ENCODE data around the gene ENPP7.
A peak's percentile ranks its signal among the peaks of the same experiment; 100 is the strongest.

ENPP7 gene

GRCh38 chr17:79732804-79733691 lies 2.3 kb downstream of the ENPP7 start:
- peak; percentile 52 to 67 for DNase-seq

- DNase-seq: no peak
These were observed 2.9 kb downstream of the ENPP7 start for GRCh38 chr17:79733692-79734070.

GRCh38 chr17:79735096-79735495 lies 4.4 kb downstream of the ENPP7 start:
- DNase-seq: no peak

- DNase-seq: no peak
These were observed 6.5 kb downstream of the ENPP7 start for GRCh38 chr17:79737046-79737921.

- DNase-seq: no peak
These were observed 7.3 kb downstream of the ENPP7 start for GRCh38 chr17:79737922-79738578.

GRCh38 chr17:79738643-79739042 lies 7.9 kb downstream of the ENPP7 start:
- DNase-seq: no peak

- no peak for DNase-seq
These were observed 8.7 kb downstream of the ENPP7 start for GRCh38 chr17:79739148-79740062.

- DNase-seq: no peak
These were observed 9.7 kb downstream of the ENPP7 start for GRCh38 chr17:79740413-79740812.

- no peak for DNase-seq
These were observed 10.6 kb downstream of the ENPP7 start for GRCh38 chr17:79741401-79741750.

- peak; percentile 17 to 75 for DNase-seq
These were observed 11.2 kb downstream of the ENPP7 start for GRCh38 chr17:79741751-79742588.

GRCh38 chr17:79742589-79742918 lies 11.8 kb downstream of the ENPP7 start:
- no peak for DNase-seq

GRCh38 chr17:79742951-79743476 lies 12.3 kb downstream of the ENPP7 start:
- no peak for DNase-seq

GRCh38 chr17:79743614-79744013 lies 12.9 kb downstream of the ENPP7 start:
- no peak for DNase-seq

- DNase-seq: no peak
These were observed 14.9 kb downstream of the ENPP7 start for GRCh38 chr17:79745641-79746105.

GRCh38 chr17:79746889-79747507 lies 16.3 kb downstream of the ENPP7 start:
- no peak for DNase-seq

- no peak for DNase-seq
These were observed 17.0 kb downstream of the ENPP7 start for GRCh38 chr17:79747508-79748294.

- no peak for DNase-seq
These were observed 17.8 kb downstream of the ENPP7 start for GRCh38 chr17:79748295-79749099.

GRCh38 chr17:79749156-79749815 lies 18.5 kb downstream of the ENPP7 start:
- no peak for DNase-seq

Data from inflammatory macrophage treated with lipopolysaccharide for 1 hour (primary cell).